ENCODE data around the gene KDELR3. TPM values are rescaled to one million over a fixed set of nuclear protein-coding genes. Genes with fewer than 3 reads are reported as not detected.

KDELR3 gene
- total and polyA plus RNA-seq, 10 of the 15 experiments (the other 5 are each of a cell fraction or from before 2014, with no cell fraction given) = 0.15 to 0.98 (median 0.25) TPM; not detected in 1

DNA sequence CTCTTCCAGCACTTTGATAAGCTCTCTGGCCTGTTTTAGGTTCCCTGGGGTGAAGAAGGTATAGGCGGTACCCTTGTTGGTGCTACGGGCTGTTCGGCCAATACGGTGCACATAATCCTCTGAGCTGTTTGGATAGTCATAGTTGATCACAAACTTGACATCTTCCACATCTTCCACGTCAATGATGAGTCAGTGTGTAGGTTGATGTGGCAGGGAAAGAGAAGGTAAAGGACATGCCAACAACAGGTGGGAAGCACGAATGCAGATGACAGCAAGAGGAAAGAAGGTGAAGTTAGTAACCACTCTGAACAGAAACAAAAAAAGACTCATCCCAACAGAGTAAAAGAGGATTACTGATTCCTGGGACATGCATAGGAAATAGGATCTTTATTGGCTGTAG is 20.1 kb downstream of the KDELR3 start:
- TSS peak; percentile 1 for BruUV-seq (replicated peaks)
- intact Hi-C loops (cut with micrococcal nuclease; ENCODE audit: unreplicated experiment) = loop anchor here (10.0 kb wide), 1 partner anchor 433 kb away; the partner anchor contains the start of gene PICK1
- ChIA-PET POLR2A (no interaction called here), RAD21 (ENCODE audit: unreplicated experiment) (no interaction called here), SMC1A (ENCODE audit: uncharacterized antibody, unreplicated experiment) (interaction anchor here (0.8 kb wide), 1 partner anchor 10 kb away, joined by 3 read pairs; no protein-coding TSS in a partner anchor), CTCF (interaction anchor here (1.0 to 1.2 kb wide), 3 partner anchors 13 to 15 kb away, joined by 3 to 6 read pairs (median 5); no protein-coding TSS in a partner anchor)
- Histone ChIP-seq H3K79me2 (ENCODE audit: control insufficient read depth, insufficient read depth, low read length) (no peaks in the 10 kb centered on the region; the same call in 1 of the 2 replicates), H3K27ac (ENCODE audit: control insufficient read depth, insufficient read depth) (no peak overlapping the region), H4K20me1 (ENCODE audit: control insufficient read depth, insufficient read depth) (no peaks in the 10 kb centered on the region; the same call in 1 of the 2 replicates), H3K27me3 (replicated peaks in 1 of 2; ENCODE audit: control insufficient read depth in 2 of 2, insufficient read depth in 2 of 2, low read length in 1 of 2) (no peaks in the 10 kb centered on the region), H3K36me3 (ENCODE audit: control insufficient read depth in 2 of 2, insufficient read depth in 2 of 2, low read length in 1 of 2) (peaks cover 29 to 61% of the 10 kb centered on the region in 2 experiments), H3K4me1 (ENCODE audit: control insufficient read depth, insufficient read depth, low read length) (no peaks in the 10 kb centered on the region), H2AFZ (ENCODE audit: control insufficient read depth, low read depth, low read length) (no peak overlapping the region), H3K9ac (ENCODE audit: control insufficient read depth, insufficient read depth, low read length) (no peak overlapping the region), H3K4me2 (ENCODE audit: control insufficient read depth, insufficient read depth) (no peak overlapping the region), H3K4me3 (no peak overlapping the region), H3K9me3 (replicated peaks; ENCODE audit: control insufficient read depth, insufficient read depth, low read length) (no peaks in the 10 kb centered on the region)
- peak; percentile 63 for TF ChIP-seq POLR2A (IDR thresholded peaks at IDR 0.05; ENCODE audit: low read depth, low read length)
- no peak for TF ChIP-seq EED (IDR thresholded peaks at IDR 0.05; ENCODE audit: low read depth)
- TF ChIP-seq SMAD5 (IDR thresholded peaks at IDR 0.05; ENCODE audit: low read depth) = peak; percentile 41; the same call in 1 of the 2 replicates
- no peak for DNase-seq (ENCODE audit: low read depth, low spot score)
- WGBS (ENCODE audit: insufficient coverage, insufficient replicate concordance, low lambda C conversion rate, missing lambda C conversion rate) = 96% methylated on average over 6 of the region's 6 CpGs
- FAIRE-seq = no peak
- in situ Hi-C loops (cut with MboI) = no loop called here
- no peak for ATAC-seq

DNA sequence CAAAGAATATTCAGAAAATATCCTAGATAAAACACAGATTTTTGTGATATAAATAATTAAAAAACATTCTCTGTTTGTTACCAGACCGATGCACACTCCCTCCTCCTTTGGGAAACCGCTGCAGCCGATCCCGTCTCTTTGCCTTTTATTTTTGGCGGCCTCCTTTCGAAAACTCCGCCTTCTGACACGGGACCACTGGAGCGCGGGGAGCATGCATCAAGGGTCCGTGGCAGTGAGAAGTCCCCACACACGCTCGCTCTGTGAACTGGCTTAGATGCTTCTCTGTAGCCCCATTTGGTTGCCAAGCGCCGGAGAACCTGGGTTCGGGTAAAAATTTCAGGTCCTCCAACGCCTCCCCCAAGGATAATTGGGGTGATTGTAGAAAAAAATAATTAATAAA is 21.2 kb downstream of the KDELR3 start:
- ATAC-seq = no peak

More for the DNA sequence above, 21.2 kb downstream of the KDELR3 start:
- SMC1A ChIA-PET (ENCODE audit: uncharacterized antibody, unreplicated experiment) = interaction anchor here (0.7 kb wide), 1 partner anchor 87 kb away, joined by 3 read pairs; no protein-coding TSS in a partner anchor
- no peaks in the 10 kb centered on the region for H3K27me3 ChIP-seq (replicated peaks in 1 of 2; ENCODE audit: control insufficient read depth in 2 of 2, insufficient read depth in 2 of 2, low read length in 1 of 2)
- in situ Hi-C loops (cut with MboI) = no loop called here
- RAD21 ChIA-PET (ENCODE audit: unreplicated experiment) = no interaction called here
- no peak overlapping the region for H2AFZ ChIP-seq (ENCODE audit: control insufficient read depth, low read depth, low read length)
- BruUV-seq (replicated peaks) = no TSS peak
- no peak overlapping the region for H3K4me2 ChIP-seq (ENCODE audit: control insufficient read depth, insufficient read depth)
- FAIRE-seq (no peak), DNase-seq (ENCODE audit: low read depth, low spot score) (no peak)
- H3K27ac ChIP-seq (ENCODE audit: control insufficient read depth, insufficient read depth) = no peak overlapping the region
- intact Hi-C loops (cut with micrococcal nuclease; ENCODE audit: unreplicated experiment) = loop anchor here (10.0 kb wide), 1 partner anchor 434 kb away; the partner anchor contains the start of gene PICK1
- H3K4me3 ChIP-seq = no peak overlapping the region
- H3K36me3 ChIP-seq (ENCODE audit: control insufficient read depth in 2 of 2, insufficient read depth in 2 of 2, low read length in 1 of 2) = peaks cover 29 to 61% of the 10 kb centered on the region in 2 experiments
- TF ChIP-seq ESRRA (IDR thresholded peaks at IDR 0.05; ENCODE audit: low read length) (no peak), BMI1 (IDR thresholded peaks at IDR 0.05; ENCODE audit: borderline replicate concordance) (no peak), PAX8 (IDR thresholded peaks at IDR 0.05) (no peak), KAT2A (conservative IDR thresholded peaks at IDR 0.05; ENCODE audit: control insufficient read depth, low read depth, low read length) (no peak), CBFB (IDR thresholded peaks at IDR 0.05; ENCODE audit: low read depth) (no peak), TCF3 (IDR thresholded peaks at IDR 0.05; ENCODE audit: borderline replicate concordance, insufficient read depth, low read depth, low read length) (no peak), MEF2A (IDR thresholded peaks at IDR 0.05; ENCODE audit: insufficient read depth, low read depth, low read length) (no peak), POLR2A (IDR thresholded peaks at IDR 0.05; ENCODE audit: low read depth, low read length) (peak; percentile 67)
- WGBS (ENCODE audit: insufficient coverage, insufficient replicate concordance, low lambda C conversion rate, missing lambda C conversion rate) = 92% methylated on average over 17 of the region's 17 CpGs
- CTCF ChIA-PET = interaction anchor here (1.0 to 1.2 kb wide), 2 partner anchors 16 to 437 kb away, joined by 3 to 4 read pairs; no protein-coding TSS in a partner anchor
- POLR2A ChIA-PET = no interaction called here
- no peaks in the 10 kb centered on the region for H4K20me1 ChIP-seq (ENCODE audit: control insufficient read depth, insufficient read depth)
- H3K9me3 ChIP-seq (replicated peaks; ENCODE audit: control insufficient read depth, insufficient read depth, low read length) = no peaks in the 10 kb centered on the region
- H3K9ac ChIP-seq (ENCODE audit: control insufficient read depth, insufficient read depth, low read length) = no peak overlapping the region
- H3K79me2 ChIP-seq (ENCODE audit: control insufficient read depth, insufficient read depth, low read length) = no peaks in the 10 kb centered on the region; the same call in none of the 2 replicates
- no peaks in the 10 kb centered on the region for H3K4me1 ChIP-seq (ENCODE audit: control insufficient read depth, insufficient read depth, low read length)
